GM20000 (cell line): ENCODE data around the gene PLAU.

Experiments
- DNase-seq: peaks from one replicate; pipeline ENCODE4 v3.0.0; 2012; ENCODE audit warnings: low spot score
- CTCF ChIP-seq: IDR thresholded peaks from 2 replicates; pipeline ENCODE4 v1.5.1; 2012; ENCODE audit warnings: mild to moderate bottlenecking, control low read depth; ENCODE audit errors: extremely low read depth, missing control alignments

Gene PLAU

GRCh38 chr10:73902351-73902750, 8.6 kb upstream of the PLAU start:
- DNase-seq = no peak
- TF ChIP-seq CTCF = no peak

DNA sequence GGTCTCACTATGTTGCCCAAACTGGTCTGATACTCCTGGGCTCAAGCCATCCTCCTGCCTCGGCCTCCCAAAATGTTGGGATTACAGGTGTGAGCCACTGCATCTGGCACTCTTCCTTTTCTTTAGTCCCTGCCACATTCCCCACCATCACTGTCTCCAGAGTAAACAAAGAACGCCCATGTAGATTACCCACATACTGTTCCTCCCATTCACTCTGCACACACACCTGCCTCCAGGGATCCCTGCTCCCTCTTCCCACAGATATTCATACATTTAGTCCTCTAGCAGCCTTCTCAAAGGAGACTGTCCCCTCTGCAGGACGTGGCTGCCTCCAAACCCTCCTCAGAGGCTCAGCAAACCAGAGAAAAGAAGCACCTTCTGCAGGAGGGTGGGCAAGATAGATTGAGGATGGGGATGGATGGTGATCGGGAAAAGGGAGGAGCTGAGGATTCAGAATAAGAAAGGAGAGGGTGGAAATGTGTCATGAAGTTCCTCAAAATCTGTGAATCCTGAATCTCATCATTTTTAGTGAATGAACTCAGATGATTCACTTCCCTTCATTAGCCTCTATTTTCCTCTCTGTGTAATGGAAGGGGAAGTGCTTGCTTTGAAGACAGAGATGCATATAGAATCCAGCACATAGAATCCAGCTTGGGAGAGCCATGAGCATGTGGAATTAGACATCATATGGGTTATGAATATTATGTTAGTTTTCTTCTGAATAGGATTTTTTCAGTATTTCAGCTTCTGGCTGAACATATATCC, 5.5 kb upstream of the PLAU start:
- DNase-seq = no peak
- TF ChIP-seq CTCF = no peak

DNA sequence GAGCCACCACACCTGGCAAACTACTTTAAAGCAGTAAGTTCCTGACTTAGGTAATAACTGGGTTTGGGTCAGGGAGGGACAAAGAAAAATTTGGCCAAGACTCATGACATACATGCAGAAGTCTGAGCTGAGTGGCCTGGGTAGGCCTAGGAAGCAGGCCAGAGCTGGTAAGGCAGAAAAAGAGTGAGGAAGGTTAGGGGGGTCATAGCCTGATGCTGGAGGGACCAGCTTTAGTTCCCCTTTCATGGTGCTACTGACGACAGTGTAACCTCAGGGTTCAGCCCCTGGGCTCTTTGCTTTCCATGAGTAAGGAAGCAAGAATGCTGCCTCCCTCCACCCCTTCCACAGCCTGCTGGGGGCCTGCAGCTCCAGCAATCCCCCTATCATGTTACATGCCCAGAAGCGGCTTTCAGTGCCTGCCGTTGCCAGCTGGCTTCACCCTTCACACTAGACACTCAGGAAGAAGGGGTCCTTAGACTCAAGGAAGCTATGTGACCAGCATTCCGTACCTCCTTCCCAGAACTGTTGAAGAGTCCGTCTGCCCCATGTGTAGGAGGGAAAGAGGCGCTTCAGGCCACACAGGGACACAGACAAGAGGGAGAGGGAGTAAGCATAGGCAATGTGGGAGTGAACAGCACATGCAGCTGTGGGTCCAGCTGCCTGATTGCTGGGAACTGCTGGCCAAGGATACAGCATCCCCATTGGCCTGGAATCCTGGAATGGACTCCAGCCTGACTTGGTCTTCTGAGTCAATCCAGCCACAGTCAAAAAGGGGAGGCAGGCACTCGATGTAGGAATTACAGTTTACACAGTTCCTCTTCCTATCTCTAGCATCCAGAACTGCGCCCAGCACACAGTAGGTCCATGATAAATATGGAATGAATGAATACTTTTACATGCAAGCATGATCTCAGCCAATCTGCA, 4.1 kb upstream of the PLAU start:
- DNase-seq = no peak
- no peak for TF ChIP-seq CTCF

- no peak for DNase-seq
Observed at GRCh38 chr10:73907841-73908517, 3.0 kb upstream of the PLAU start.

DNA sequence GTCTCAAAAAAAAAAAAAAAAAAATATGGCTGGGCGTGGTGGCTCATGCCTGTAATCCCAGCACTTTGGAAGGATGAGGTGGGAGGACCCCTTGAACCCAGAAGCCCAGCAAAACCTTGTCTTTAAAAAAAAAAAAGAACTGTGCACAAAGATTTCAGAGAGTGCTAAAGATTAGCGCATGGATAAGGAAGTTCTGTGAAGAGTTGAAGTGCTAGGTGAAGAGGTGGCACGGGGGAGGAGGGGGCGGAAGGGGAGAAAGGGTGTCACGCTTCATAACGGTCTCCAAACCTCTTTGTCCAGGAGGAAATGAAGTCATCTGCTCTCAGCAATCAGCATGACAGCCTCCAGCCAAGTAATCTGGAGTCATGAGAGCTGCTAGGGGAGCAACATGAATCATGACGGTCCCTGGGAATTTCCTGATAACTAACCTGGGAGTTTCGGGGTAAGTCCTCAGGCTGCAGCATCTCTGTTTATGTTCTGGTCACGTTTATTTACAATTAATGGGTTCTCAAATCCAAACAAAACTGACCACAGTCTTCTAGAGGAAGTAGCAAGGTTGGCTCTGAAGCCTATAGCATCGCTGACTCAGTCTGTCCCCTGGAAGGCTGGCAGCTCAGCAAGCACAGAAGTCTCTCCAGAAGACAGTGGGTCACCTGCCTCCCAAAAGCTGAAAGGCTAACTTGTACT, 1.9 kb upstream of the PLAU start:
- TF ChIP-seq CTCF = no peak
- DNase-seq = peak; percentile 77

More at GRCh38 chr10:73907841-73908517, 3.0 kb upstream of the PLAU start:
- no peak for TF ChIP-seq CTCF

DNA sequence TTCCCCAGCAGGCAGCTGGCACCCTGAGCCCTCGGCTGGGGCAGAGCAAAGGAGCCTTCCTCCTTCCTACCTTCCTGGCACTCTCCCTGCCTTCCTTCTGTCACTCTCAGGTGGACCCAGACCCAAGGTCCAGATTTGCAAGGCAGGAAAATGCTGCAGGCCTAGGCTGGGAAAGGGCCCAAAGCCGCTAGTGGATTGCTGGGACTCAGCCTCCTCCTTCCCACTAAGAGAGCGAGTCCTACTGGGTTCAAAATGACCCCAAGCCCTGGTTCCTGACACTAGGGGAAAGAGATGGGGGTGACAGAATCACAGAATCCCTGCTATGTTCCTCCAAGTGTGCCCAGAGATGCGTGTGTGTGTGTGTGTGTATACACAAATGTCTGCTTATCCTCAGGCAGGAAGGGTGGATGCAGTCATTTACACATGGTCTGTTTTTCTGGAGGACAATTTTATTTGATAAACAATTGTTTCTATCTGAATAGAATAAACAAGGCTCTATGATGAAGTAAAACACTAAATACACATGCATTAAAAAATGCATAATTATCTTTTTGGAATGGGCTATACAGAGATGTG, 1.3 kb upstream of the PLAU start:
- no peak for TF ChIP-seq CTCF
- no peak for DNase-seq
